Epithelial cell of proximal tubule (primary cell): Measurements from ENCODE around the gene NEURL3. TPM values are rescaled to one million over a fixed set of nuclear protein-coding genes. Genes with fewer than 3 reads are reported as not detected.
"Not testable (repeated sequence)": the region's sequence is repeated elsewhere in the genome, so short reads cannot be mapped to it uniquely, and the experiment has no call there.

Experiments
- DNase-seq: peaks from one replicate; pipeline ENCODE4 v3.0.0-alpha.2; 2011; ENCODE audit warnings: low read depth
- H3K4me3 ChIP-seq: 2 replicates; pipeline ENCODE4 v1.5.1; 2011; ENCODE audit warnings: low read depth, mild to moderate bottlenecking, low read length
- CTCF ChIP-seq: conservative IDR thresholded peaks from 2 replicates; pipeline ENCODE4 v1.5.1; 2012; ENCODE audit warnings: low read depth, mild to moderate bottlenecking, low read length
- total RNA-seq: library from RNA; depleted of rRNA; stranded (reverse); fragments of >200 nt; gene quantifications from 2 replicates; pipeline ENCODE4 v1.2.3, GENCODE V29; 2015

The NEURL3 gene
- total RNA-seq, 1 donor from 2014 or later: 8.6 TPM

GRCh38 chr2:96470109-96470508 lies 35.0 kb downstream of the NEURL3 start:
- H3K4me3 ChIP-seq: peak overlapping the region; percentile 43
- no peak for TF ChIP-seq CTCF
- DNase-seq: no peak

GRCh38 chr2:96468904-96469303 lies 36.3 kb downstream of the NEURL3 start:
- TF ChIP-seq CTCF: no peak
- H3K4me3 ChIP-seq: no peak overlapping the region
- DNase-seq: no peak

GRCh38 chr2:96464651-96465050 lies 40.5 kb downstream of the NEURL3 start:
- no peak for TF ChIP-seq CTCF
- H3K4me3 ChIP-seq: no peak overlapping the region
- DNase-seq: no peak

- no peak overlapping the region for H3K4me3 ChIP-seq
- DNase-seq: no peak
- TF ChIP-seq CTCF: no peak
Measured at GRCh38 chr2:96464061-96464460, 41.1 kb downstream of the NEURL3 start.

- H3K4me3 ChIP-seq: no peak overlapping the region
- no peak for TF ChIP-seq CTCF
- no peak for DNase-seq
Measured at GRCh38 chr2:96463119-96463518, 42.0 kb downstream of the NEURL3 start.

GRCh38 chr2:96461616-96462015 lies 43.5 kb downstream of the NEURL3 start:
- DNase-seq, H3K4me3 ChIP-seq: not testable (repeated sequence)

- no peak overlapping the region for H3K4me3 ChIP-seq
- no peak for DNase-seq
- no peak for TF ChIP-seq CTCF
Measured at GRCh38 chr2:96452053-96452452, 53.1 kb downstream of the NEURL3 start.

GRCh38 chr2:96449637-96450036 lies 55.5 kb downstream of the NEURL3 start:
- no peak for TF ChIP-seq CTCF
- DNase-seq: no peak

More at GRCh38 chr2:96449637-96450036, 55.5 kb downstream of the NEURL3 start:
- H3K4me3 ChIP-seq: no peak overlapping the region
